Kasumi-1 (cell line): ENCODE measurements around the gene IL10.

Experiments used
- DNase-seq, 2 experiments: peaks; one replicate each; lab custom pipeline; 2025; lab: John Stamatoyannopoulos, UW

The IL10 gene

GRCh38 chr1:206734499-206735142 is 37.7 kb downstream of the IL10 start:
- peak; percentile 39 to 57 for DNase-seq

DNA sequence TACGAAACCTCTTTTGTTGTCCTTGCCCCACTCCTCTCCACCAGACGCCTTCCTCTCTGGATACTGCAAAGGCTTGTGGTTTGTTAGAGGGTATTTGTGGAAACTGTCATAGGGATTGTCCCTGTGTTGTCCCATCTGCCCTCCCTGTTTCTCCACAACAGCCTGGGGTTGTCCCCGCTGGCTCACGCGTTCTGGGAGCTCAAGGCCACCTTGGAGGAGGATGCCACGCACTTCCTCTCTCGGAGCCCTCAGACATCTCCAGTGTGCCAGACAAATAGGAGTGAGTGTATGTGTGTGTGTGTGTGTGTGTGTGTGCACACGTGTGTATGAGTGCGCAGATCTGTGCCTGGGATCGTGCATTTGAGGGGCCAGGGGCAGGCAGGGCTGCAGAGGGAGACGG is 39.3 kb downstream of the IL10 start:
- DNase-seq = no peak

DNA sequence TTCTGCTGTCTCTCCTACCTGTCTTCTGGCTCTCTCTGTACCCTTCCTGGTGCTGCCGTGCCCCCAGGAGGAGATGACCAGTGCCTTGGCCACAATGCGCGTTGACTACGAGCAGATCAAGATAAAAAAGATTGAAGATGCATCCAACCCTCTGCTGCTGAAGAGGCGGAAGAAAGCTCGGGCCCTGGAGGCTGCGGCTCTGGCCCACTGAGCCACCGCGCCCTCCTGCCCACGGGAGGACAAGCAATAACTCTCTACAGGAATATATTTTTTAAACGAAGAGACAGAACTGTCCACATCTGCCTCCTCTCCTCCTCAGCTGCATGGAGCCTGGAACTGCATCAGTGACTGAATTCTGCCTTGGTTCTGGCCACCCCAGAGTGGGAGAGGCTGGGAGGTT is 39.8 kb downstream of the IL10 start:
- DNase-seq = no peak

DNA sequence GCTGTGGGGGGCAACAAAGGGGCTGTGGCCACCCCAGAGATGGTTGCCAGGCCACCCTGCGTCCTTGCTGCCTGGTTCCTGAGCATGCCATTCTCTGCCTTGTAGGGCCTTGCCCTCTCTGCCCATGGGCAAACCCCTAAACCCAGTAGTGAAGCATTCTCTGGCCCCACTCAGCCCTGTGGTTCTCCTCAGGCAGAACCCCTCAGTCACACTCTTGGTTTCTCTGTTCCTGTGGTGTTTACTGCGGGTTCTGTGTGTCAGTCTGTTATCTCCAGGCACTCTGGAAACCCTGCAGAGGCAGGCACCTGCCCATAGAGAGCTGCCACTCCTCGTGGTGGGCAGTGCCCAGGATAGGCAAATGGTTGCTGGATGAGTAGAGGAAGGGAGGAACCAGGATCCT is 42.8 kb downstream of the IL10 start:
- DNase-seq = no peak

GRCh38 chr1:206729050-206729449 is 43.2 kb downstream of the IL10 start:
- DNase-seq = no peak

DNA sequence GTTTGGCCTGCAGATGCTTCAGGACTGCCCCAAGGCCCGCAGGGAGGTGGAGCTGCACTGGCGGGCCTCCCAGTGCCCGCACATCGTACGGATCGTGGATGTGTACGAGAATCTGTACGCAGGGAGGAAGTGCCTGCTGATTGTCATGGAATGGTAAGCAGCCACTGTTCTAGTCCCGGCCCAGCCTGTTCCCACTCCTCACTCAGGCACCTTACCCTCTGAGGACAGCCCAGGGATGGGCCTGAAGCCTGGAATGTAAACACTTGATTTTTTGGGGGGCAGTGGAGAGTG is 43.7 kb downstream of the IL10 start:
- no peak for DNase-seq

GRCh38 chr1:206727981-206728696 is 44.2 kb downstream of the IL10 start:
- DNase-seq = no peak

GRCh38 chr1:206725109-206725963 is 47.0 kb downstream of the IL10 start:
- peak; percentile 78 to 84 for DNase-seq

DNA sequence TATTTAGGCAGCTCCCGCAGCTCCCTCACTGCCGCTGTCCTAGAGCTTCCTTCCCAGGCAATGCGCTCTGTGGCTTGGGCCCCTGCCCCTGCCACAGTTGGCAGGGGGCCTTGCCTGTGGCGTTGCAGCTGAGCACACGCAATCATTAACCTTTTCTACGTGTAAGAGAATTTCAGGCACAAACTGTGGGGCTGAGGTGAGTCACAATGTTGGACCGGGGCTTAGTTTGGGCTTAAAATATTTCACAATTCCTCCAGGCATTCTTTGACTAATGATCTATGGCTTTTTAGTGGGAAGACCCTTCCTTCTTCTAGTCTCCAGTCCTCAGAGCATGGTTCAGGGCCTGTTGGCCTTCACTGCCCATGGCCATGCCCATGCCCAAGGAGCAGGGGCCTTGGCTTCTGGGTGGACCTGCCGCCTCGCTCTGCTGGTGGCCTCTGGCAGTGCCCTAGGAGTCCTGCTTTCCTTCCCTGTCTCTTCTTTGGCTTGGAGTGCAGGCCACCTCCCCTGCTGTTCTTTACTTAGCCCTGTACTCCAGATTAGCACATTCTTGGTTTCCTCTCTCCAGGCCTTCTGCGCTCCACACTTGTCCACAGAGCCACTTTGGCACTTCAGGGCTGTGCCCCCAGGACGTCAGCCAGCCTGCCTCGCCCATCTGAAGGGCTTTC is 48.4 kb downstream of the IL10 start:
- peak in 1 of 2 experiments; percentile 11 for DNase-seq

GRCh38 chr1:206723462-206723804 is 48.9 kb downstream of the IL10 start:
- DNase-seq = no peak

GRCh38 chr1:206722751-206723461 is 49.4 kb downstream of the IL10 start:
- no peak for DNase-seq

- DNase-seq = no peak
These were observed 50.8 kb downstream of the IL10 start for GRCh38 chr1:206721454-206721853.

DNA sequence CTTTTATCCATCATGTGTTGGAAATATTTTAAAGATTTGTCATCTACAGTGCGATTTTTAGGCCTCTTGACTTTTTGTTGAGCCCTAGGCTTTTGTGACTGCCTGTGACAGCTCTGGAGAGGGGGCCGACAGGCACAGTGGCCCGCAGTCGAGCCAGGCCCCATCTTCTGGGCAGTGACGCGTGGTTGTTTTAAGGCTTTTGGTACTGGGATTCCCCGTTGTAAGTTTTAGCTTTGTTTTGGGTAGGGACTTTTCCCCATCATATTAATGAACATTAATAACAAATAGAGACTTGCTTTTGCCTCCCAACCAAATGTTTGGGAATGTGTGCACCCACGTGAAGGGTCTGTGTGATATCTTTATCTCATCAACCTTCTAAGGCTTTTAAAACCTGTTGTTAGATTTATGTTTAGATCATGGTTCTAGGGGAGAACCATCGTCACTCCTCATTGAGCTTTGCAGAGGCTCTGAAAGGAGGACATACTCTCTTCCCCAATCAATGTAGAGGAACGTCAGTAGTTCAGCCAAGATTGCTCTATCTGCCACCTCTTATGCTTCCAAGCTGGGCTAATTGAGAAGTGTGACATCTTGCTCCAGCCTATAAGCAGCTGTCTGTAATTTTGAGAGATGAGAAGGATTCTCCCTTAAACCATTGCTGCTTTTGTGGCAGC is 53.0 kb downstream of the IL10 start:
- no peak for DNase-seq

GRCh38 chr1:206717674-206717989 is 54.7 kb downstream of the IL10 start:
- DNase-seq = no peak
